HG02588 (cell line): ENCODE results near the gene NANOS2.

Experiments
- ATAC-seq: cut with Tn5 transposase; IDR thresholded peaks from one replicate; pipeline ENCODE4 v1.9.1; 2021; ENCODE audit warnings: mild to moderate bottlenecking, moderate library complexity; ENCODE audit not compliant: unreplicated experiment

NANOS2 gene

DNA sequence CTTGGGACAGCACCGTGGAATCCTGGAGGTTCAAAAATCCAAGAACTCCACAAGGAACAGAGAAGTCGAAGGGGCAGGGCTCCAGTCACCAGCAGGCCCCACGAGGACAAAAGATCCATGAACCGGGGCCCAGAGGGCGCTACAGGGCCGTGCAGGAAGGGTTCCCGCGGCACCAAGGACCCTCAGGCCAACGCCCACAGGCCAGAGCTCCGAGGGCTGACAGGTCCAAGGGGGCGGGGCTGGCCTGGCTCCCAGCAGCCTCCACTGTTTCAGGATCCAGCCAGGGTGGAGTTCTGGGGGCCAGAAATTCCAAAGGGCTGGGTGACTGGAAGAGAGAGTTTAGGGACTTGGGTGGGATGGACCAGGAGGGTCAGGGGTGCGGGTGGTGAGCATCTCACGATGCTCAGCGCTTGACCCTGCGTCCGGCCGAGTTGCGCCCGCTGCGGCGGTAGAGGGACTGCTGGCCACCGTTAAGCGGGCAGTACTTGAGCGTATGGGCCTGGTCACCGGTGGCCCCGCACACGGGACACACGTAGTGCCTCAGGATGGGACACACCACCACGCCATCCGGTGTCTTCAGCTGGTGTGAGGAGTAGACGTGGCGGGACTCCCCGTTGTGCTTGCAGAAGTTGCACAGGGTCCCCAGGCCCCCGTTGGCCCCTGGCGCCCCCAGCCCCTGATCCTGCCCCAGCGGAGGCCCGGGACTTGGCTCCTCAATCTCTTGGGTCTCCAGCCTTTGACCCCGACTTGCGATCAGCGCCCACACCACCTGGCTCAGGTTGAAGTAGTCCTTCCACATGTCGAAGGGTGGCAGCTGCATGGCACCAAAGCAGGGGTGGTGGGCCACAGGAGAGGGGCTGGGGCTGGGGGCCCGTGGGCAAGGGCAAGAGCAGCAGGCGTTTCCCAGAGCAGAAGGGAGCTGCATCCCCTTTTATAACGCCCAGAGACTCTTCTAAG, at the start of gene NANOS2:
Gene NANOS2 (minus strand): TSS at position 905 of the 957 bp plus-strand sequence. CDS start 85 bp downstream, at position 820.
- no peak for ATAC-seq

DNA sequence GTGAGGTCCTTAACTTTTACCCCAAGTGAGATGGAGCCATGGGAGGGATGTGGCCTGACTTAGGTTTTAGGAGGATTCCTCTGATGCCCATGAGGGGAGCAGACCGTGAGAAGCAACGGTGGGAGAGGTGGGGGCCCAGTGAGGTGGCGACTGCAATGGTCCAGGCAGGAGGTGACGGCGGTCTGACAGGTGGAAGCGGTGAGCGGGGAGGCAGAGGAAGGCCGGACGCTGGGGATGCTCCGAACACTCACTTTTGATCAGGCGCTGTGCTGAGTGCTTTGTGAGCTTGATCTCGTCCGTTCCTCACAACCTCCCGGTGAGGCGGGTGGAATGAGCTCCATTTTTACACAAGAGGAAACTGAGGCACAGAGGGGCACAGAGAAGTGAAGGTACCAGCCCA, 47.4 kb upstream of the NANOS2 start:
- no peak for ATAC-seq

DNA sequence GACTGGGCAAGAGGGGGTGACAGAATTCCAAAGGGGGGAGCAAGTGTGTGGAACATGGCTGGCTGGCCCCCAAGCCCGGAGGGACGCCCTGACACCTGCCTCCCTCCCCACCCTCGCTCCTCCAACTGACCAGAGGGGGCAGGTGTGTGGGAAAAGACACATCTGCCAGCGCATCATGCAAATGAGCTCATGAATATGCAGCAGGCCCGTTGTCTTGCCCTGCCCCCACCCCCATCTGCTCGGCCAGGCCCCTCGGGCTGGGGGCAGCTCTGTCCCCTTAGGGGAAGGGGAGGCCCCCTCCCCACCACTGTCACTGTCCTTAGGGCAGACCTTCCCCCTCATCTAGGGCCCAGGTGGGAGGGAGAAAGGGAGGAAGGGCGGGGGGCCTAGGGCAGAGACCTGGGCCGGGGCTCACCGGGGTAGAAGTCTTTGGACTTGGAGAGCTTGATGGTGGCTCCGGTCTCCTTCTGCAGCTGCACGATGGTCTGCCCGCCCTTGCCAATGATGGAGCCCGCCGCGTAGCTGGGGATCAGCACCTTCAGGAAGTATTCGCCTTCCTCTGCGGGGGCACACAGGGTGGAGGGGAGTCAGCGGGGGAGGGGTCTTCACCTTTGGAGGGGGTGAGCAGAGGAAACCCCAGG, 46.1 kb upstream of the NANOS2 start:
- no peak for ATAC-seq

DNA sequence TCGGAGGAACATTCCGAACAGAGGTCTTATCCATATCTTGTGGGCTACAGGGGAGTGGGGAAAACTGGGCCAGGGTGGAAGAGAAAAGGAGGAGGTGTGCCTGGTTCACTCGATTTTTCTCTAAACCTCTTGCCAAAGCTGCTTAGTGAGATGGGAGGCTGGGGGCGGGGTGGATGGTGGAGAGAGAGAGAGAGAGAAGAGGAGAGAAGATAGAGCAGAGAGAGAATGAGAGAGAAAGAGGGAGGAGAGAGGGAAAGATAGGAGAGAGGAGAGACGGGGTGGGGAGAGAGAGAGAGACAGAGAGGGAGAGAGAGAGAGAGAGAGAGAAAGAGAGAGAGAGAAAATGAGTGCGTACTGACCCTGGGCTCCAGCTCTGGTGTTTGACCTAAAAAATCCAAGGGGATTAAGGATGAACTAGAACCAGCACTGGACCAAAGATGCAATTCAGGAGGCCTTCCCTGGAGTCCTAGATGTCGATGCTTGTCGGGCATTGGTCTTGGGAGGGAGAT, 45.0 kb upstream of the NANOS2 start:
- ATAC-seq: no peak

DNA sequence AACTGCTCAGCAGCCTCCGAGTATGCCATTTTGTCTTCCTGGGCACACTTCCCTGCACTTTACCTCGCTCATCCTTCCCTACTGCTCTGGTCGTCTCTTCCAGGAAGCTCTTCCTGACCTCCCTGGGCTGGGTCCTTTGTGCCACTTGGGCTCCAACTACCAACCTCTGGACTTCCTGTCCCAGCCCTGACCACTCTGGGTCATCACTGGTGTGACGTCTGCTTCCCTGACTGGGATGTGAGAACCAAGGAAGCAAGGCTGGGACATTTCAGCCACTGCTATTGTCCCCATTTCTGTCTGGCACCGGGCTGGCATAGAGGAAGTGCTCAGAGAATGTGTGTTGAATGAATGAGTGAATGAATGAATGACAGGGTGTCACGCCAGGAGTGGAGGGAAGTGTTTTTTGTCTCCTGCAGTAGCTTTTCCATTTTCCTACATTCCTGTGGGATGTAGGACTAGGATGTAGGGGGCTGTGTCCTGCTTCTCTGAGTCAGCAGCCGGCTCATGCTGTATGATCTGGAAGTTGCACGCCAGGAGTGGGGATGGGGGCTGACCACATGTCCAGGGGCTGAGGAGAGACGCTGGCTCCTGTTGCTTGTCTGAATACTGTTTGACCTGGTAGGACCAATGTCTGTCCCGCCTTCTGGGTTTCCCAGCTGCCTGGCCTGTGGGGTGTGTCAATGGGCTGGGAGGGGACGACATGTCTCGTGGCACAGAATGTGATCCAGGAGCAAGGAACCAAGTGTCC, 44.4 kb upstream of the NANOS2 start:
- ATAC-seq: no peak

- ATAC-seq: no peak
These were observed 43.7 kb upstream of the NANOS2 start for GRCh38 chr19:45958320-45958719.

DNA sequence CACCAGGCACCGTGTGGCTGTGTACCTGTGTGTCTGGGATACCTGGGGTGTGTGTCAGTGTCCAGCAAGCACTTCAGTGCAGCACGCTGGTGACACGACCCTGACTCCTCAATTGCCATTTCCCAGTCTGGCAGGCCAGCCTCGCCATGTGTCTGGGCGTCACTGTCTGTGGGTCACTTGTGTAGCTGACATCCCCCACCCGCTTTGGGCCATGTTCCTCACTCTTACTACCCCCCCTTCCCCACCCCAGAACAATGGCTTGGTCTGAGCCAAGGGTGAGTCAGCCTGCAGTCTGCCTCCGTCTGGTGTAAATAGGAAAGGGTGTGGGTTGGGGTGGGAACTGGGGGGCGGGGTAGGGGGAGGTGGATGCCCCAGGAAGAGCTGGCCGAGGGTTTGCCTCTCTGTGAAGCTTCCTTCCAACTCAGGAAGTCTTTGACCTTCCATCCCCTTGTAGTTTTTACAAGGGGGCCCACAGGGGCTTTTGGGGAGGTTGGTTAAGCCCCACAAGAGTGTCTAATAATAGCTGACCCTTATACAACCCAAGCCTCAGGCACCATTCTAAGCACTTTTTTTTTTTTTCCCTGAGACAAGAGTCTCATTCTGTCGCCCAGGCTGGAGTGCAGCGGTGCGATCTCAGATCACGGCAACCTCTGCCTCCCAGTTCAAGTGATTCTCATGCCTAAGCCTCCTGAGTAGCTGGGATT, 41.5 kb upstream of the NANOS2 start:
- ATAC-seq: no peak

DNA sequence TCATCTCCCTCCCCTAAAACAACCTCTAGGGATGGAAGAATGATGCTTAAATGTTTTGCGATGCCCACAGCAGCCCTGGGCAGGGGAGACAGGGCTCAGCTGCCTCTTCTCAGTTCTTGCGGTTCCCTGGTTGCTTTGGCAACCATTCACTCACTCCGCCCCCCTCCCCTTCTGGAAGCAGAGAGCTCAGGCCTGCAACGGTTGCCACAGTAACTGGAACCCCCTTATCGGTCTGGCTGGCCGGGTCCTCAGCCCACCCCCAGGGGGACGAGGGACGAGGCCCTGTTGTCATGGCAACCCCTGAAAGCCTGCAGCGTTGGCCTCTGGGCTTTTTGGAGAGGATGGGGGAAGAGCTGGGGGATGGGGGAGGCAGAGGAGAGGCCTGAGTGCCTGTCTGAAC, 39.6 kb upstream of the NANOS2 start:
- ATAC-seq: no peak

DNA sequence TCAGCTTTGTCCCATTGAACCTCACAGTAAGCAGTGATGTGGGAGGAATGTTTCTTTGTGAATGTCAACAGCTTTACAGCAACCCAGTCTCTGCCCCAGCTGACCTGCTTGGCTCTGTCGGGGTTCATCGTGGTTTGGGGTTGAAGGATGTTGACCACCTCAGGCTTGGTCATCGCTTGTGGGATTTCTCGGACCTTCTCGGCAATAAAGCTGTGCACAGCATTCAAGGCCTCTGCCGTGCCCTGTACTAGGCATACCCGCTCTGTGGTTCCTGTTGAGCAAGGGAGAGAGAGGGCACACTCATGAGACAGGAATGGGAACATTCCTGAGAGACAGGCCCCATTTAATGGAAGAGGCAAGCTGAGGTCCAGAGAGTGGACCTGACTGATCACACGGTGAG, 39.1 kb upstream of the NANOS2 start:
- no peak for ATAC-seq

GRCh38 chr19:45952686-45953505, 38.3 kb upstream of the NANOS2 start:
- ATAC-seq: no peak

DNA sequence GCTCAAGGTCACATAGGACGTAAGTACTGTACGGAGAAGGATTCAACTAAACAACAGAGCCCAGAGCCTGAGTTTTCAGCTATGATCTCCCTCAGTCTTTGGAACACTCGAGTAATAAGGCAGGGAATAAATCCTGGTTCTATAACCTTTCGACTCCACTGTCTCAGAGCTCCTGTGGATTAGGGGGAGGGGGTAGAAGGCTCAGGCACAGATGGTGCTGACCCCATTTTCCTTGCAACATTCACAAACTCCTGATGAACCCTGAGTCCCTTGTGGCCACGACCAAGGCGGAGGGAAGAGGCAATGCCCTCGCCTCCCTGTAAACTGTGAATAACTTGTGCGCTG, 37.7 kb upstream of the NANOS2 start:
- no peak for ATAC-seq

GRCh38 chr19:45947926-45948325, 33.3 kb upstream of the NANOS2 start:
- no peak for ATAC-seq

DNA sequence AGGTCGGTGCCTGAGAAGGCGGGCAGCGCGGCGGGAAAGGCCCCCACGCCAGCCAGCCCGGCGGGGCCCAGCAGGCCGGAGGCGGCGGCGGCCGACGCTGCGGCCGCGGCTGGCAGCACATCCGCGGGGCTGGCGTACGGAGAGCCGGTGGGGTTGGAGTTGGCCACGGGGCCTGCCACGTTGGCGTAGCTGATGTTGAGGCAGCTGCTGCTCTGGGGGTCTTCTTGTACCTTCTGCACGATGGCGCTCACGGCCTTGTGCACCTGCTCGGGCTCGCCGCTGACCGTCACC, 25.9 kb upstream of the NANOS2 start:
- no peak for ATAC-seq

GRCh38 chr19:45939792-45940514, 25.4 kb upstream of the NANOS2 start:
- no peak for ATAC-seq

DNA sequence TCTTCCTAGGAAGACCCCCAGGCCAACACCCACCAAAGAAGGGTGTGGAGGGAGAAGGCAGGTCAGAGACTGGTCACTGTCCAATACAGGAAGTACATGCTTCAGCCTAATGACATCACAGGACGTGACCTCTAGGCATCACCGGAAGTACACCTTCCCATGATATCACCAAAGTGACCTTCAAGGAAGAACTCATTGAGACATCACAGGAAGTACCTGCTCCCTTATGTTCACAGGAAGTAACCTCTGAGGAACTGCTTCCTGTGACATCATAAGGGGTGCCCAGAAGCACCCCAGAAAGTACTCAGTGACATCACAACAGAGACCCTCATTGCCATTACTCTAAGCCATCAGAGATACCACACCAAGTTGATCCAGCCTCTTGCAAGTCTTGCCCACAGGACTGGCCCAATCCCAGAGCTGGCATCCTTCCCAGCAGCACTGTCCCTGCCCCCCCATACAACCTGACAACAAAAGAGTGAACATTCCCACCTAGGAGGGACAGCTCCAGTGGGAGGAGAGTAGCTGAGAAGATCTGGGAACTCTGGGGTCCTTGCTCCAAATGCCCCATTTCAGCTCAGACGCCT, 24.2 kb upstream of the NANOS2 start:
- no peak for ATAC-seq

GRCh38 chr19:45935267-45935666, 20.7 kb upstream of the NANOS2 start:
- no peak for ATAC-seq

DNA sequence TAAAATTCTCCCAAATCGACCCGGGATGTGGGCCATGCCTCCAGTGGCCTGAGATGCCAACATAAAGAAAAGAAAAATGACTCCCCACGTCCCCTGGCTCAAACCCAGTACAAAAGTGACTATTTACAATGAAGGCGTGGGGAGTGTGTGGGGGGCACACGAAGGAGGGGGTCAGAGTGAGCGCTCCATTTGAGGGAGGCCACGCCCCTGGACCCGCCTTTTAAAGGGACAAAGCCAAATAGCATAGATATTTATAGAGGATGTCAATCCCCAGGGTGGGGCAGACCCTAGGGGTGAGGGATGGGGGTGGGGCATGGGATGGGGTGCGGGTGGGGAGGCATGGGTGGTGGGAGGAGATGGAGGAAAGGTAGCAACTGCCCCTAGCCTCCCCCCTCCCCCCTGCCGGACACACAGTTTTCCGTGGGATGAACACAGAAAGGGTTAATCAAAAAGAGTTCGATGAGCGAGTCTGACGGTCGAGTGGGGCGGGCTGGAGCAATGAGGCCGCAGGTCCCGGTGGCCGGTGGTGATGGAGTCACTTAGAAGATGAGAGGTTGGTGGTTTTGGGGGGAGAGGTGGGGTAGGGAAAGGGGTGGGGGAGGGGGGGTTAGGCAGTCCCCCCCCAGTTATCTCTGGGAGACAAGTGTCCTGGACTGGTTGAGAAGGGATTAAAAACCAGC, 20.1 kb upstream of the NANOS2 start:
- no peak for ATAC-seq

GRCh38 chr19:45933759-45934158, 19.2 kb upstream of the NANOS2 start:
- ATAC-seq: no peak

DNA sequence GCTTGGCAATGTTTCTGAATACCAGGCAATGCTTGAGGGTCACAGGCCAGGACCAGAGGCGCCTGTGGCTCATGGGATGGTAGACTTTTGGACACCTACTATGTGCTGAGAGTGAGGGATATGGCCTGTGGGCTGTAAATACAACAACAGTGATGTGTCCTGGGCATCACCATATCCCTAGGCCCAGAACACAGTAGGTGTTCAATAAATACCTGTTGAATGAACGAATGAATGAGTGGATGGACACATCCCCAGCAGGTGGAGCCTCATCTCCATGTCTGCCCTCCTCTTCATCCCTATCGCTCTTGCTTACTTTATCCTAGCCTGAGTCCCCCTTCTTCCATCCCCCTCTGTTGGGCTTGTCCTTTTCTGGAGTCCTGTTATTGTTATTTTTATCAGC, 16.5 kb upstream of the NANOS2 start:
- ATAC-seq: no peak
